ENCODE measurements around the gene ZXDC.

DNA sequence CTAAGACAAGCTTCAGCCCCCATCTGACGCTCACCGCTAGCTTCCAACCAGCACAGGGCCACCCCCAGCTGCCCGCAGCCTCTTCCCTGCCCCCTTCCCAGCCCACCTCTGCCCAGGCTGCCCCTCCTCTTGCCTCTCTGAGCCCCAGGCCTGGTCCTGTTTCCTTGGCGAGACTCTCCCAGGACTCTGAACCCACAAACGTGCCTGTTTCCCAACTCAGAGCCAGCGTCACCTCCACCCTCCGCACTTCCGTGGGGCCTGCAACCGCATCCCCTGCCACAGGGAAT lies 35.0 kb downstream of the ZXDC start:
- TF ChIP-seq, protein P1, sequence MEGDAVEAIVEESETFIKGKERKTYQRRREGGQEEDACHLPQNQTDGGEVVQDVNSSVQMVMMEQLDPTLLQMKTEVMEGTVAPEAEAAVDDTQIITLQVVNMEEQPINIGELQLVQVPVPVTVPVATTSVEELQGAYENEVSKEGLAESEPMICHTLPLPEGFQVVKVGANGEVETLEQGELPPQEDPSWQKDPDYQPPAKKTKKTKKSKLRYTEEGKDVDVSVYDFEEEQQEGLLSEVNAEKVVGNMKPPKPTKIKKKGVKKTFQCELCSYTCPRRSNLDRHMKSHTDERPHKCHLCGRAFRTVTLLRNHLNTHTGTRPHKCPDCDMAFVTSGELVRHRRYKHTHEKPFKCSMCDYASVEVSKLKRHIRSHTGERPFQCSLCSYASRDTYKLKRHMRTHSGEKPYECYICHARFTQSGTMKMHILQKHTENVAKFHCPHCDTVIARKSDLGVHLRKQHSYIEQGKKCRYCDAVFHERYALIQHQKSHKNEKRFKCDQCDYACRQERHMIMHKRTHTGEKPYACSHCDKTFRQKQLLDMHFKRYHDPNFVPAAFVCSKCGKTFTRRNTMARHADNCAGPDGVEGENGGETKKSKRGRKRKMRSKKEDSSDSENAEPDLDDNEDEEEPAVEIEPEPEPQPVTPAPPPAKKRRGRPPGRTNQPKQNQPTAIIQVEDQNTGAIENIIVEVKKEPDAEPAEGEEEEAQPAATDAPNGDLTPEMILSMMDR (IDR thresholded peaks at IDR 0.05) = no peak
- TF ChIP-seq TCF7L2 (IDR thresholded peaks at IDR 0.05; ENCODE audit: low read depth, low read length) = no peak

Data from Panc1 (cell line).